ENCODE data around the gene DIP2B.
"Not testable (repeated sequence)": the region's sequence is repeated elsewhere in the genome, so short reads cannot be mapped to it uniquely, and the experiment has no call there.

DIP2B gene

GRCh38 chr12:50488801-50489200 is 16.0 kb upstream of the DIP2B start:
- DNase-seq (ENCODE audit: low read depth), result no peak
- TF ChIP-seq CTCF (IDR thresholded peaks at IDR 0.05; ENCODE audit: control insufficient read depth, insufficient read depth, low read depth, low read length, missing control alignments), result no peak
- H3K4me3 ChIP-seq (ENCODE audit: control insufficient read depth, low read depth, low read length), result no peak overlapping the region

GRCh38 chr12:50498119-50498518 is 6.7 kb upstream of the DIP2B start:
- DNase-seq (ENCODE audit: low read depth); H3K4me3 ChIP-seq (ENCODE audit: control insufficient read depth, low read depth, low read length): not testable (repeated sequence)

GRCh38 chr12:50505675-50506530 is 1.1 kb downstream of the DIP2B start:
- H3K4me3 ChIP-seq (ENCODE audit: control insufficient read depth, low read depth, low read length), result peak overlapping the region; percentile 91
- no peak for TF ChIP-seq CTCF (IDR thresholded peaks at IDR 0.05; ENCODE audit: control insufficient read depth, insufficient read depth, low read depth, low read length, missing control alignments)
- no peak for DNase-seq (ENCODE audit: low read depth)

- no peak for TF ChIP-seq CTCF (IDR thresholded peaks at IDR 0.05; ENCODE audit: control insufficient read depth, insufficient read depth, low read depth, low read length, missing control alignments)
- no peak overlapping the region for H3K4me3 ChIP-seq (ENCODE audit: control insufficient read depth, low read depth, low read length)
Observed at GRCh38 chr12:50506753-50507473, 2.1 kb downstream of the DIP2B start.

GRCh38 chr12:50507474-50507838 is 2.7 kb downstream of the DIP2B start:
- no peak for TF ChIP-seq CTCF (IDR thresholded peaks at IDR 0.05; ENCODE audit: control insufficient read depth, insufficient read depth, low read depth, low read length, missing control alignments)
- DNase-seq (ENCODE audit: low read depth), result no peak
- H3K4me3 ChIP-seq (ENCODE audit: control insufficient read depth, low read depth, low read length), result no peak overlapping the region

More at GRCh38 chr12:50506753-50507473, 2.1 kb downstream of the DIP2B start:
- no peak for DNase-seq (ENCODE audit: low read depth)

- DNase-seq (ENCODE audit: low read depth), result no peak
- H3K4me3 ChIP-seq (ENCODE audit: control insufficient read depth, low read depth, low read length), result no peak overlapping the region
- TF ChIP-seq CTCF (IDR thresholded peaks at IDR 0.05; ENCODE audit: control insufficient read depth, insufficient read depth, low read depth, low read length, missing control alignments), result no peak
Observed at GRCh38 chr12:50507930-50508329, 3.1 kb downstream of the DIP2B start.

- H3K4me3 ChIP-seq (ENCODE audit: control insufficient read depth, low read depth, low read length), result no peak overlapping the region
- DNase-seq (ENCODE audit: low read depth), result no peak
- no peak for TF ChIP-seq CTCF (IDR thresholded peaks at IDR 0.05; ENCODE audit: control insufficient read depth, insufficient read depth, low read depth, low read length, missing control alignments)
Observed at GRCh38 chr12:50508414-50508813, 3.6 kb downstream of the DIP2B start.

Data from AG09309 (cell line).